GM18498 (cell line): ENCODE measurements around the gene VSIG2.

ENCODE experiments used
- ATAC-seq: cut with Tn5 transposase; IDR thresholded peaks from one replicate; pipeline ENCODE4 v1.9.1; 2021; ENCODE audit warnings: mild to moderate bottlenecking, moderate library complexity; ENCODE audit not compliant: unreplicated experiment

Gene VSIG2

GRCh38 chr11:124725719-124726105 lies 26.3 kb downstream of the VSIG2 start:
- ATAC-seq: no peak

DNA sequence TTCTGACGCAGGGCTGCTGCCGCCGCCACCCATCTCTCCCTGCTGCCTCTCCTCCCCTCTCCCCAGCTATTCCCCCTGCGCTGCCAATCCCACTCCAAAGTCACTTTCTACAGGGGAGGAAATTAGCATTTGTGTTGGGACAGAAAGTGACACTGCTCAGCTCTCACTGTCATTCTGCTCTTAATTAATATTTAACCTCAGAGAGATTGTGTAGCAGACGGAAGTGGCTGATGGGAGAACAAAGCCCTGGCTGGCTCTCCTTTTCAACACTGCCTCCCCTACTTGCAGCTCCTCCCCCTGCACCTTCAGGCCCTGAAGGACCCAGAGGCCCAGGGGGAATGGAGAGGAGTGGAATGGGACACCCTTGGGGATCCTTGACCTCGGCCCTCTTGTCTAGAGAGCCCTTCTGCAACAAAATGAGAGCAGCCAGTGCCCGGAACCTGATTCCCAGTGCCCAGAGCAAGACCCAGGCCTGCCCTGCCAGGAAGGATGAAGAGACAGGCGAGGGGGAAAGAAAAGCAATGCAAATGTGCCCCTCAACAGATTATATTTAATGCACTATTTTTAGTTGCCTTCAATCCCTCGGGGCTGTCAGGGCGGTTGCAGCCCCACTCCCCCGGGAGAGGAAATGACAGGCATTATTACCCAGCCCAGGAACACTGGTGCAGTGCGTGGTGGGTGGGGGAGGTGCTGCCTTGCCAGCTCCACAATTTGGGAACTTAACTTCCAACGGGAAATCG lies 26.9 kb downstream of the VSIG2 start:
- ATAC-seq: peak; percentile 96

DNA sequence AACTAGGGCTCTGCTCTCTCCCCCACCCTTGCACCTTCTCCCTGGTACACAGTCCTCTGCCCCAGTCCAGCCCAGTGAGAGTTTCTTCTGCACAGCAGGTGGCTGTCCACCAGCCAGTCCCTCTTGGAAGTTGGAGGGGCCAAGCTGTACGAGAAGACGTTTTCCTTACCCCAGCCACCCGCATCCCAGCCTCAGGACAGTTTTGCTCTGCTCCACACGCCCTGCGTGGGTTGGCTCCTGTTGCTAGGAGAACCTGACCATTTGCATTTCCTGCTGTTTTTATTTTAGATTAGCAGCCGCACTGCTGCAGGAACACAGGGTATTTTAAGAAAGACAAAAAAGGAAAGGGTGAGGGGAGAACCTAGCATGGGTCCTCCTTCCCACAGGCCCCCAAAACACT lies 29.9 kb downstream of the VSIG2 start:
- ATAC-seq: no peak

GRCh38 chr11:124719534-124719933 lies 32.5 kb downstream of the VSIG2 start:
- no peak for ATAC-seq

DNA sequence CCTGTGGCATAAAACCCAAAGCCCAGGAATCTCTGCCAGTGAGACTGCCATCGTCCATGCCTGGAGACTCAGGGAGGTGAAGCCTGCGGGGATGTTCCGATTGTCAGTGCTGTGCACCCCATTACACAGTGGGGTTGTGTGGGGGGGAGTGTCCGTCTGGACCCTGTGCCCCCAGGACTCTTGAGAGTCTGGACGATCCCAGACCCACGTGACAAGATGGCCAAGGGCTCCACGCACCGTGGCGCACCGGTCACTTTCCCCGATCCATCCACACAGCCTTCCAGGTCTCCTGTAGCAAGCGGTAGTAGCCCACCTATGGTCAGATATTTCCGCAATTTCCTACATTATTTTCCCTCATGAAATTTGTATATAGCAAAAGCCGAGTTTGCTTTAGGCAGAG lies 33.3 kb downstream of the VSIG2 start:
- ATAC-seq: no peak

DNA sequence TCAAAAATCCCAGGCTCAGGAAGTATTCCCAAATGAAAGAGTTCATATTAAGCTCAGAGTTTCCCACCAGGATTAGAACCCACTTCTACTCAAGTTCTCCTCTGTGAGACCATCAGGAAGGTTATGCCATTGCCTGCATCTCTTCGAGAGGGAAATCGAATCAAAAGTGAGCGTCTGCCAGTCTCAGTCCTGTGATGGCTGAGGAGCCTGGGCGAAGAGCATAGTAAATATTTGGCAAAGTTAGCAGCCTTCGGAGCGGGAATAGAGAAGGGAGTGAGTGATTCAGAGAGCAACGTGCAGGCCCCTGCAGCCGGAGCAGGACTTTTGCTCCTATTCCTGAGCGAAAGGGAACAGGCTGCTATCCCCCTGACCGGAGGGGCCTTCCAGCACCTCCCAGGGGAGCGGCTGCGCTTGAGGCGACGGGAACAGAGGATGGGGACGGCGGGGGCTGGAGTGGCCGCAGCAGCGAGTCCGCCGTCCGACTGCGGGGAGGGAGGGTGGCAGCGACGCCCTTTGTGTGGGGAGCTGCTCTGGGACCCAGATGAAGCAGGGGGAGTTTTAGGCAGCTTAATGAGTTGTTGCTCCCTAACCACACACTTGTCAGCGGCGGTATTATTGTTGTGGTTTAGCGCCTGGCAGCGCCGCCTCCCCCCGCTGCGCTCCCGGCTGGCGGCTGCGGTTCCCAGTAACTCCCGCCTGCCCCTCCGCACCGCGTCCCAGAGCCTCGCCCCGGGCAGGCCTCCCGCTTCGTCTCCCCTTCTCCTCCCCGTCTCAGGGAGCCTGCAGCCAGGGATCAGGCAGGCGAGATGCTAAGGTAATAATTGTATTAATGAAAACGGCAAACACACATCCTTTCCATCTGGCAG lies 34.0 kb downstream of the VSIG2 start:
- ATAC-seq: peak; percentile 53

DNA sequence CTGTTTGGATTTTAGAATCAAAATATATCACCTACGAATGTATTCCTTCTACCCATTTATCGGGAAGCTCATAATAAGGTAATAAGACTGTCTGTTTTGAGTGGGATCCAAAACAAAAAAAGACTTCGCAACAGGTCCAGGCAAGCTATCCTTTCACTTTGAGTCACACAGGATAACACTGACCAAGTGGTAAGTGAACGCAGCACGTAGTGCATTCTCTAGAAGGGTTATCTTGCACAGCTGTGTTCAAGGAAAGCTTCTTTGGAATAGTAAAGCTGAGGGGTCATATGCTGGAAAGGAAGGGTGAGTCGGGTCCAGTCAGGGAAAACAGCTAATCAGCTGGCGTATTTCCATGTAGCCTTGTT lies 34.7 kb downstream of the VSIG2 start:
- peak; percentile 62 for ATAC-seq

DNA sequence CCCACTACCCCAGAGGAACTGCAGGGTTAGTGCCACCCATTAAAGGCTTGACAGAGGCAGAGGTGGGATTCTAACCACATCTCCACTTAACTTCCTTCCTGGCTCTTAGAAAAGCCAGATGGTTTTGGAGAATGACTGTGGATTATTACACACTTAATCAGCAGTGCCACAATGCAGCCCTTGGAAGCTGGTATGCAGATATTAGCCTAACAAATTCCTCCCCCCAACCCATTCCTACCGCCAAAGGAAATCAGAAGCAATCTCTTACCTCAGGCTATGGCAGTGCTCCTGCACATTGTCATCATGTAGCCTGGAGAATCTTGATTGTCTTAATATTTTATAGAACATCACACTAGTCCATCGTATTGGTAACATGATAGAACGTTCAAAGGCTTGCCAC lies 35.5 kb downstream of the VSIG2 start:
- no peak for ATAC-seq

- no peak for ATAC-seq
These were observed 39.7 kb downstream of the VSIG2 start for GRCh38 chr11:124712392-124712791.

GRCh38 chr11:124707829-124708228 lies 44.2 kb downstream of the VSIG2 start:
- ATAC-seq: no peak

DNA sequence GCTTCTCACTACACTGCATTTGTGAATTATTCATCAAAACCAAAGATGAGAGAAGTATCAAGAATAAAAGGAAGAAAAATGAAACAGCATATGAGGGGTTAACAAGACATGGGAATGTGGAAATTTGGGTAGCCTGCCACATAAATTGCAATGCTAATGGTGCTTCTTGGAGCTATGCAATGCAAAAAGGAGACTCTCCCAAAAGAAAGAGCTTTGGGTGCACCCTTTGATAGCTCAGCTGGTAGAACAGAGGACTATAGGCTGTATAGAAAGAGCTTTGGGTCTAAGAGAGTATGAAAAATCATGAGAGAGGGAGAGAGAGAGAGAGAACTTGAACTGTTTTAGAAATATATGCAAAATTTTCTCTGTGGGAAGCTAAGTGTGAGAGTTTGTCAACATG lies 52.0 kb downstream of the VSIG2 start:
- no peak for ATAC-seq

GRCh38 chr11:124699547-124699946 lies 52.5 kb downstream of the VSIG2 start:
- ATAC-seq: no peak
